Skin epidermis (tissue), 12 donors: ENCODE measurements around the gene MRTFA.

Source experiments
- H3K27ac ChIP-seq, 21 experiments: fragments of 200-600 bp; sonication (generic) in 11 of 21; one replicate each; pipeline ENCODE4 v1.5.0; 2020; ENCODE audit warnings: mild to moderate bottlenecking in 3 of 21, inconsistent platforms in 2 of 21, moderate library complexity in 2 of 21
- H3K4me3 ChIP-seq, 7 experiments: fragments of 200-600 bp; sonication (generic) in 2 of 7; one replicate each; pipeline ENCODE4 v1.5.0; 2020; ENCODE audit warnings: inconsistent platforms in 2 of 7, mild to moderate bottlenecking in 2 of 7, moderate library complexity in 1 of 7

Gene MRTFA

GRCh38 chr22:40482886-40483285, 153.6 kb downstream of the MRTFA start:
- H3K27ac ChIP-seq: peak overlapping the region in 1 of 21 experiments; percentile 17

GRCh38 chr22:40482391-40482790, 154.1 kb downstream of the MRTFA start:
- Histone ChIP-seq H3K27ac (peak overlapping the region in 1 of 21 experiments; percentile 31), H3K4me3 (no peak overlapping the region)

More at GRCh38 chr22:40482886-40483285, 153.6 kb downstream of the MRTFA start:
- H3K4me3 ChIP-seq: no peak overlapping the region

GRCh38 chr22:40480996-40481395, 155.5 kb downstream of the MRTFA start:
- Histone ChIP-seq H3K4me3 (no peak overlapping the region), H3K27ac (no peak overlapping the region)

- no peak overlapping the region for H3K4me3 ChIP-seq
- no peak overlapping the region for H3K27ac ChIP-seq
Measured at GRCh38 chr22:40479887-40480538, 156.5 kb downstream of the MRTFA start.

- Histone ChIP-seq H3K4me3 (no peak overlapping the region), H3K27ac (peak overlapping the region in 5 of 21 experiments; percentile 17 to 48 (median 37))
Measured at GRCh38 chr22:40479126-40479800, 157.3 kb downstream of the MRTFA start.

GRCh38 chr22:40478338-40479125, 158.0 kb downstream of the MRTFA start:
- Histone ChIP-seq H3K27ac (peak overlapping the region in 7 of 21 experiments; percentile 17 to 48 (median 37)), H3K4me3 (no peak overlapping the region)

- H3K27ac ChIP-seq: peak overlapping the region in 5 of 21 experiments; percentile 24 to 48 (median 37)
- H3K4me3 ChIP-seq: no peak overlapping the region
Measured at GRCh38 chr22:40477683-40478337, 158.7 kb downstream of the MRTFA start.

- H3K27ac ChIP-seq: peak overlapping the region in 1 of 21 experiments; percentile 65
Measured at GRCh38 chr22:40476341-40476740, 160.2 kb downstream of the MRTFA start.

GRCh38 chr22:40473703-40474102, 162.8 kb downstream of the MRTFA start:
- Histone ChIP-seq H3K27ac (no peak overlapping the region), H3K4me3 (no peak overlapping the region)

More at GRCh38 chr22:40476341-40476740, 160.2 kb downstream of the MRTFA start:
- no peak overlapping the region for H3K4me3 ChIP-seq

- H3K27ac ChIP-seq: no peak overlapping the region
- no peak overlapping the region for H3K4me3 ChIP-seq
Measured at GRCh38 chr22:40472579-40472978, 163.9 kb downstream of the MRTFA start.

GRCh38 chr22:40472051-40472450, 164.5 kb downstream of the MRTFA start:
- Histone ChIP-seq H3K27ac (no peak overlapping the region), H3K4me3 (no peak overlapping the region)

- Histone ChIP-seq H3K4me3 (no peak overlapping the region), H3K27ac (no peak overlapping the region)
Measured at GRCh38 chr22:40469181-40469580, 167.3 kb downstream of the MRTFA start.

GRCh38 chr22:40468616-40469015, 167.9 kb downstream of the MRTFA start:
- no peak overlapping the region for H3K4me3 ChIP-seq
- H3K27ac ChIP-seq: no peak overlapping the region

- H3K4me3 ChIP-seq: no peak overlapping the region
- no peak overlapping the region for H3K27ac ChIP-seq
Measured at GRCh38 chr22:40466976-40467375, 169.5 kb downstream of the MRTFA start.

GRCh38 chr22:40463683-40464082, 172.8 kb downstream of the MRTFA start:
- Histone ChIP-seq H3K4me3 (peak overlapping the region in 6 of 7 experiments; percentile 23 to 42 (median 31)), H3K27ac (peak overlapping the region in 15 of 21 experiments; percentile 5 to 93 (median 73))

GRCh38 chr22:40463017-40463631, 173.4 kb downstream of the MRTFA start:
- Histone ChIP-seq H3K27ac (peak overlapping the region in 19 of 21 experiments; percentile 12 to 93 (median 71)), H3K4me3 (peak overlapping the region in 6 of 7 experiments; percentile 23 to 42 (median 31))

- peak overlapping the region; percentile 13 to 42 (median 28) for H3K4me3 ChIP-seq
- peak overlapping the region in 16 of 21 experiments; percentile 12 to 93 (median 73) for H3K27ac ChIP-seq
Measured at GRCh38 chr22:40462195-40462984, 174.1 kb downstream of the MRTFA start.

- no peak overlapping the region for H3K4me3 ChIP-seq
- H3K27ac ChIP-seq: no peak overlapping the region
Measured at GRCh38 chr22:40453671-40454070, 182.8 kb downstream of the MRTFA start.
